HG03159 (cell line): ENCODE results near the gene NACAD.

Experiments used
- ATAC-seq: cut with Tn5 transposase; IDR thresholded peaks from one replicate; pipeline ENCODE4 v1.9.1; 2021; ENCODE audit warnings: mild to moderate bottlenecking, moderate library complexity; ENCODE audit not compliant: unreplicated experiment

The NACAD gene

DNA sequence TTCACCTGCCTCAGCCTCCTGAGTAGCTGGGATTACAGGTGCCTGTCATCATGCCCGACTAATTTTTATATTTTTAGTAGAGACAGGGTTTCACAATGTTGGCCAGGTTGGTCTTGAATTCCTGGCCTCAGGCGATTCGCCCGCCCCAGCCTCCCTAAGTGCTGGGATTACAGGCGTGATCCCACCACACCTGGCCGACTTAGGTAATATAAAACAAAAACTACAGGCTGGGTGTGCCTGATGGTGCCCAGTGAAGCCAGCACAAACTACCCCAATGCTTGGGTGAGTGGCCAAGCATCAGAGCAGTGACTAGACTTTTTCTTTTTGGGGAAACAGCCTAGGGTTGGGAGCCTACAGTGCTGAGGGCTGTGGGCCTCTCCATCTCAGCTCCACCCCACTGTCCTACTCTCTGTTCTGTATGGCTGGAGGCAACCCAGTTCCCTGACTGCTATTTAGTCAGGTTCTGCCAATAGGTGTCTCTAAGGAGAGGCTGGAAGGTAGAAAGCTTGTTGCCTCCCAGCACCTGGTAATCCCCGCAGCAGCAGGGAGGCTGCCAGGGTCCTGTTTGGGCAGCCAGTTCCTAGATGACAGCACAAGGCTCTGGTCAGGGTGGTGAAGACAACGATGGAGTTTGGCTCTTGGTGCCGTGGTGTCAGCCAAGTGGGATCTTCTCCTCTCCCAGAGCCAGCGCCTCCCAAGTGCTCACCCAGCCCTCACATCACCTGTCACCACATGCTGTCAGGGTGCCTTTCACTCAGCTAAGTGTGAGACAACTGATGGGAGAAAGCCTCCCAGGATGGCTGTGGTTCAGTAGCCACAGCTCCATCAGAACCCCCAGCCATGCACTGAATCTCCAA is 10.4 kb upstream of the NACAD start:
- ATAC-seq = no peak

DNA sequence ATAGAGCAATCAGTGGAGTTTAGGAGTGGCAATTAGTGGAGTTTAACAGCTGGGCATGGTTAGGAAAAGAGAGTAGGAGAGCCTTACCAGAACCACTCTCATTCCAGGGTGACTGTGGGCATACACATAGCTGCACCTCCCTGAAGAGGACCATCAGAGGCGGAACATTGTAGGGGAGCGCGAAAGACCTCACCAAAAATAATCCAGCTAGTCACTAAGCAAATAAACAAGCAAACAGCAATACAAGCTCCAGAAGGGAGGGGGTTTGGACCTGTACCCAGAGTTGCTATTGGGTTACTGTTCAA is 4.1 kb upstream of the NACAD start:
- no peak for ATAC-seq

DNA sequence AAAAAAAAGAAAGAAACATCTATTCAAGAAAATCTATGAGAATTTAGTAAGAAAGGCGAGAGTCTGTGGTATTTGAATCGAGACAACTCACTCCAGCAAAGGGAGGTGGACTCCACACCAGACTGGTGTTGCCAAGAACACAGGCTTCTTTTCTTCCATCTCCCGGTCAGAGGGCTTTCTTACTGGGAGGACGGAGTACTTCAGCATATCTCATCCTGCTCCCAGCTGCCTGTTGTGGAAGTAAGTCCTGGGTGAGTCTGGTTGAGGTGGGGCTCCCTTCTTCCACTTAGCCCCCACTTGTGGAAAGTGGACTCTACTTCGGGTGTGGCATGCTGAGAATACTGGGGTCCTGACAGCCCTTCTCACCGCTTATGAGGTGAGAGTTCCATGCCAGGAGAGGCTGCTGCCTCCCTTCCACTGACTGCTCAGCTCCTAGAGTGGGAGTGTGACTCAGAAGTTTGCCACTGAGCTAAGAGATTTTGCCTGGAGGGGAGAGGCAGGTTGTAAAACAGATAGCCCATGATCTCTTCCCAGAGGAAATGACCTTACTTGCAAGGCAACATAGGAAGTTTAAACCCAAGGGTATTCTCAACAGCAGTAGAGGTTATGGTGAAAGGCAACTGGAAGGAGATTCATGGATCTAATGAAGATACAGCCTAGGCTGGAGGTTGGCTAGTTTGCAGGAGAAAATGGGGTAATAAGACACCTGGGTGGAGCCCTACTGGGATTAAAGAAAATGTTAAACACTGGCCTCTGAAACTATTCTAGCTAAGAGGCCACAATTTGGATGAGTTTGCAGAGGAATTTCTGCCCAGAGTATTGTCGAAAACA is 3.5 kb upstream of the NACAD start:
- no peak for ATAC-seq

GRCh38 chr7:45089341-45089891 is 647 bp upstream of the NACAD start:
- no peak for ATAC-seq

GRCh38 chr7:45088146-45088701 is 545 bp downstream of the NACAD start:
- ATAC-seq = no peak

DNA sequence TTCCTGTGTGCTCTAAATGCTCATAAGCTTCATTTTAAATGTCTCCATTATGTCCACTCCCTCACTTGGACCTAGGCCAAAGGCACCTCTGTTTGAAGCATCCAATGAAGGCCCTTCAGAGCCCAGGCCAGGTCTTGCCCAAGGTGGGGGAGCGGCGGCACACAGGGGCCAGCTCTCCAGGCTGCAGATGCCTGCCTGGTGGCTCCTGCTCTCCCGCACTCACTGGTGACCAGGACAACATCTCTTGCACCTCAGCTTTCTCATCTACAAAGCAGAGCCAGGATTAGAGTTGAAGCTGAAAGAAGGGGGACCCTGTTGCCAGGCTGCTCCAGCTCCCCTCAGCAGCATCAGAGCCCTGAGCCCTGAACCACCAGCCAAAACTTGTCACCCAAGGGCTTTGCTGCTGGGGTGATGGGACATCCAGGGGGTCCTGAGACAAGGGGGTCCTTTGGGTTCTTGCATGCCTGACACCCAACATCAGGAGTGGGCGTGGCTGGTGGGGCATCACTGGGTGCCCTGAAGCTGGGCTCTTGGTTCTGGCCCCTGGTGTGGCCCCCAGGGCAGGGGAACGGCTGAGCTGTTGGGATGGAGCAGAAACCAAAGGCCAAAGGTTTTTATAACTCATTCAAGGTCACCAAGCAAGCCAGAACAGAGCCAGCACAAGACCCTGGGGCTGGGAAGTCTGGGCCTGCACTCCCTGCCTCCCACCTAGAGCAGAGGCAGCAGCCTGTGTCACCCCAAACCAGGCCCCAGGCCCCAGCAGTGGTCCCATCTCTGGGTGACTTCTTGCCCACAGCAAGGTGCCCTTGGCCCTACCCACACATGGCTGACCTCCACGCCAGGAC is 1.2 kb downstream of the NACAD start:
- ATAC-seq = no peak

GRCh38 chr7:45086331-45087065 is 2.3 kb downstream of the NACAD start:
- ATAC-seq = no peak

GRCh38 chr7:45085619-45086200 is 3.1 kb downstream of the NACAD start:
- no peak for ATAC-seq

- ATAC-seq = no peak
Observed at GRCh38 chr7:45084901-45085618, 3.7 kb downstream of the NACAD start.

GRCh38 chr7:45084336-45084735 is 4.4 kb downstream of the NACAD start:
- no peak for ATAC-seq

DNA sequence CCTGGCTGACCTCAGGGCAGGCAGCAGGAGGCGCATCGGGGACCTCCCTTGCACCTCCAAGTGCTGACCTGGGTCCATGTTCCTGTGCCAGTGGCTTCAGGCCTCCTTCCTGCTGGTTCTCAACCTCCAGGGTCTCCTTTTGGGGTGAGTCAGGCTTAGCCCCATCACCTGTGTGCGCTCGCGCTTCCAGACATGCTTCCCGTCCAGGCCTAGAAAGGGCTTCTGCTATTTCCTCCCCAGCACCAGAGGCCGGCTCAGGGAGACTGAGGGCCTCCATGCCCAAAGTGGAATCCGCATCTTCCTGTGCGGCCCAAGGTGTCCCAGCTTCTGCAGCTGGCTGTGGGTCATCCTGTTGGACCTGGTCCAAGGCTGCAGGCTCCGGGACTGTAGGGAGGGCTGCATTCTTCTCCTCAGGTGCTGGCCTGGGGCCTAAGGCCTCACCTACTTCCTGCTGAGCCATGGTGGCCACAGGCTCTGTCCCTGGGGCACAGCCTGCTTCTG is 5.9 kb downstream of the NACAD start:
- no peak for ATAC-seq

- no peak for ATAC-seq
Observed at GRCh38 chr7:45082031-45082830, 6.5 kb downstream of the NACAD start.

DNA sequence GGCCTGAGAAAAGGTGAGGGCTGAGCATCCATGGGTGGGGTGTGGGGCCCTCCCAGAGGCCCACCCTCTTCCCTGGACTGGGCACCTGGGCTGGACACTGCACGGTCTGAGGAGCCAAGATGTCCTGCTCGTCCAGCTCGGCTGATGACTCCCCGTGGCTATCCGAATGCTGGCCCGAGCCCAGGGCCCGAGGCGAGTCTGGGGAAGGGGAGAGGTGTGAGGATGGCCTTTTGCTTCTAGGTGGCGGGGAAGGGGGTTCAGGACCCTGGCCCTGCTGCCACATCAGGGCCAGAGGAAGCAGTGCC is 7.1 kb downstream of the NACAD start:
- ATAC-seq = no peak

DNA sequence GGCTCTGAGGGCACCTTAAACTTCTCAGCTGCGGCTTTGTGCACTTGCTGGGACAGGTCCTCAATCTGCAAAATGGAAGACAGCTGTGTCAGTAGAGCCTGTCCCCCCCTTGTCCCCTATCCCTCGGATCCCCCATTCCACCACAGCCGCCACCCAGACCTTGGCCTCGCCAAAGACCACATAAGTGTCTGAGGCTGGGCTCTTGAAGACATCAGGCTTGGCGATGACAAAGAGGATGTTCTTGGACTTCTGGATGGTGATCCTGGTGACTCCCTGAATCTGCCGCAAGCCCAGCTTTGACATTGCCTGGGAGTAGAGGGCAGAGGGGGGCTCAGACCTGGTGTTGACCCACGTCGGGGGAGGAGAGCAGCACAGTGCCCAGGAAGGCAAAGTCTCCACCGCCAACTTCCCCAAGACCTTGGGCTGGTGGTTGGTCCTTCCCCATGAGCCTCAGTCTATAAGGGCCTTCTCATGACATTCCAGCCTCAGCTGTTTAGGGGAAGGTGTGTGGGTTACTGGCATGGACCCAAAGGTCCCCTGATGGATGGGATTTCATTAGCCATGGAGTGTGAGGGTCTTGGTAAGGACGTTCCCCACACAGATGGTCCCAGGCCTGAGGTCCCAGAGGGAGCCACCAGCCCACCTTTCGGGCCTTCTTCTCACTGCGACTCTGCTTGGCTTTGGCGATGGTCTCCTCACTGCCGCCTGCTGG is 7.7 kb downstream of the NACAD start:
- no peak for ATAC-seq

DNA sequence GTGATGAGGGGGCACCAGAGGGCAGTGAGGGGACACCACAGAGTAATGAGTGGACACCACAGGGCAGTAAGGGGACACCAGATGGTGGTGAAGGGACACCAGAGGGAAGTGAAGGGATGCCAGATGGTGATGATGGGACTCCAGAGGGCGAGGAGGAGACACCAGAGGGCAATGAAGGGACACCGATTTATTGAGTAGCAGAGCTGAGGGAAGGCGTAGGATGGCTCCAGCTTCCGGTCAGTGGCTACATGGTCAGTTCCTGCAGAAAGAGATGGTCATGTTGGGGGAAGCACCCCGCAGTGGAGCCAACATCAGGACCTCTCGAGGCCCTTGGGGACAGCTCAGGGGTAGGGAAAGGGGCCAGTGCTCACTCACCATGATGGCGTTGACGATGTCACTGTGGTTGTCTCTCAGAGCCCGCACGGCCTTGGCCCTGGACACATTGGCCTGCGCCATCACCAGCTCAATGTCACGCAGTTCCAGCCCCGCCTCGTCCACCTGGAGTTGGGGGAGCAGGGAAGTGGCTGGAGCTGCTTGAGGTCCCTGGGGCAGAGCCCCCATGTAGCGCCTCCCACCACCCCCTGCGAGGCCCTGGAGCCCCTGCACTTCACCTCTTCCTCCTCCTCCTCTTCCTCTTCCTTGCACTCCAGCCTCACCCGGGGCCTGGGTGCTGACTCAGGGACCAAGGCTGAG is 8.4 kb downstream of the NACAD start:
- no peak for ATAC-seq

DNA sequence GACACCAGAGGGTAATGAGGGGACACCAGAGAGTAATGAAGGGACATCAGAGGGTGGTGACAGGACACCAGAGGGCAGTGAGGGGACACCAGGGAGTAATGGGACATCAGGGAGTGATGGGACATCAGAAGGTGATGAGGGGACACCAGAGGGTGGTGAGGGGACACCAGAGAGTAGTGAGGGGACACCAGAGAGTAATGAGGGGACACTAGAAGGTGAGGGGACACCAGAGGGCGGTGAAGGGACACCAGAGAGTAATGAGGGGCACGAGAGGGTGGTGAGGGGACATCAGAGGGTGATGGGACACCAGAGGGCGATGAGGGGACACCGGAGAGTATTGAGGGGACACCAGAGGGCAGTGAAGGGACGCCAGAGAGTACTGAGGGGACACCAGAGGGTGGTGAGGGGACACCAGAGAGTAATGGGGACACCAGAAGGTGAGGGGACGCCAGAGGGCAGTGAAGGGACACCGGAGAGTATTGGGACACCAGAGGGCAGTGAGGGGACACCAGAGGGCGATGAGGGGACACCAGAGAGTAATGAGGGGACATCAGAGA is 10.6 kb downstream of the NACAD start:
- ATAC-seq = no peak

DNA sequence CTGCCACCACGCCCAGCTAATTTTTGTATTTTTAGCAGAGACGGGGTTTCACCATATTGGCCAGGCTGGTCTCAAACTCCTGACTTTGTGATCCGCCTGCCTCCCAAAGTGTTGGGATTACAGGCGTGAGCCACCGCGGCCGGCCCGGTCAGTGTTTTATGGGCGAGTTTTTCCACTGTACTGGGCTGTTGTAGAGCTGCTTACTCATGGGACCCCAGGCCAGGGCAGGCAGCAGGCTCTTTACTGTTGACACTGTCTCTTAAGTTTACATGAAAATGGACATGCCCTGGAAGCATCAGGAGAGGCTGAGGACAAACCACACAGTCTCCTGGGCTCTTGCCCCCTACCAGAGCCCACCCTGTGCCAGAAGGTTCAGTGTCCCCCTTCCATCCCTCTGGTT is 11.2 kb downstream of the NACAD start:
- no peak for ATAC-seq
